HS-27A (cell line): ENCODE measurements around the gene CPEB2.

Experiments
- DNase-seq: peaks from one replicate; pipeline ENCODE4 v3.0.0-alpha.2; 2012; ENCODE audit warnings: low read depth, missing footprints

Gene CPEB2

DNA sequence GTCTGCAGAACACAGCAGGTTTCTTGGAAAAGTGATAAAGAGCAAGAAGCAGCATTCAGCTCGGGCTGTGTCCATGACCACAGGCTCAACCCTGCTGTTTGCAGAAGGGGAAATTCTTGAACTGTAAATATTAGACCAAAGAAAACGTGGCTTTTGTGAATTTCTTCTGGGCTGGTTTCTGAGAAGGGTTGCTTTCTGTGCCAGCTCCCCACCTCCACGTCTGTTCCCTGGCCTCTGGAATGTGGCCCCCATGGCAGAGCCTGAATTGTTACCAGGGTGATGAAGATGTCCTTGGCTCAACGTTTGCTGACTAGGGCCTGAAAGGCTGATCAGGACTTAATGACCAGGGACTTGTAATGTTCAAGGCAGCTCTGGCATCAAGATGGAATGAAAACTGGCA, 116.0 kb downstream of the CPEB2 start:
- no peak for DNase-seq
